A549 (cell line): ENCODE data around the gene NQO2.

Experiments
- CEBPB ChIP-seq, 2 experiments: fragments of >200 bp in 1 of 2; sonication (Bioruptor Twin) in 1 of 2; formaldehyde crosslinking in 1 of 2; IDR thresholded peaks; 2 replicates each; pipeline ENCODE4 v1.6.1; 2012 to 2016
- CTCF ChIP-seq: fragments of >200 bp; sonication (Bioruptor Twin); formaldehyde crosslinking; IDR thresholded peaks from 3 replicates; pipeline ENCODE4 v1.5.1; 2016
- KDM5A ChIP-seq: fragments of 200-600 bp; sonication (generic); IDR thresholded peaks from 2 replicates; pipeline ENCODE4 v1.6.1; 2016; ENCODE audit warnings: antibody characterized with exemption, mild to moderate bottlenecking
- POLR2A ChIP-seq: IDR thresholded peaks from 2 replicates; pipeline ENCODE4 v1.6.1; 2012; ENCODE audit warnings: mild to moderate bottlenecking, low read length

- no peak for TF ChIP-seq KDM5A
- TF ChIP-seq CTCF: no peak
- TF ChIP-seq CEBPB (IDR thresholded peaks at IDR 0.05): no peak
- peak; percentile 31 for TF ChIP-seq POLR2A
Observed at GRCh38 chr6:3023663-3024483, 24.2 kb downstream of the NQO2 start.
